ENCODE data around the gene MYO1G.

MYO1G gene

DNA sequence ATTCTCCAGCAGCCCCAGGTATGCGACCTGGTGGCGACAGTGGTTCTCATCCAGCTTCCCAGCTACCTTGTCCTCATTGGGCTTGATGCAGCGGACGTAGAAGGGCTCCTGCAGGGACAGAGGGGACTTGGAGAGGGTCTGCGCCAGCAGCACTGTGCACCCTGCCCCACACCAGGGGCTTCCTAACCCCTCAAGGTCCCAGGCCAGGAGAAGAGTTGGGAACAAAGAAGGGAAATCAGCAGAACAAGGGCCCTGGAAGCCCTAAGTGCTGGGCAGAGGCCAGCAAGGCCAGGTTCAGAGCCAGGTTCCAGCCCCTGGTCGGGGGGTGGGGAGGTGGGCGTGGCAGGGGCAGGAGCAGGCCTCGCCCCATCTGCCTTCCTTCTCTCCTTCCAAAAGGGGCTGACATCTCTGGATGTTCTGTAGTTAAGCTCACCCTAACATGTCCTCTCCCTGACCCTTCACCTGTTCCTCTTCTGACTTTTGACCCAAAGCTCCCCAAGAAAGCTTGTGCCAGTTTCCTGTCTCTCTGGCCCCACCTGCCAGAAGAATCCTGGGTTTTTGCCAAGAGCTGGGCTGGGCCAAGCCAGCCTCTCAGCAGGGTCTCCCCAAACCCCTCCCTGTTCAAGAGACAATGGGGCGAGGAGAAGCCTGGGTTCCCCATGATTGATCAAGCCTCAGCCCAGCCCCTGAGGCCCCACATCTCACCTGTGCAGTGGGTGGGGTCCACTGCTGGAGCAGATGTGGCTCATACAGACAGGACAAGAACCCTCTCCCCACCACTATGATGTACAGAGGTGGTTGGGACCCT lies 11.9 kb downstream of the MYO1G start:
- no peak for DNase-seq (ENCODE audit: low read depth)

DNA sequence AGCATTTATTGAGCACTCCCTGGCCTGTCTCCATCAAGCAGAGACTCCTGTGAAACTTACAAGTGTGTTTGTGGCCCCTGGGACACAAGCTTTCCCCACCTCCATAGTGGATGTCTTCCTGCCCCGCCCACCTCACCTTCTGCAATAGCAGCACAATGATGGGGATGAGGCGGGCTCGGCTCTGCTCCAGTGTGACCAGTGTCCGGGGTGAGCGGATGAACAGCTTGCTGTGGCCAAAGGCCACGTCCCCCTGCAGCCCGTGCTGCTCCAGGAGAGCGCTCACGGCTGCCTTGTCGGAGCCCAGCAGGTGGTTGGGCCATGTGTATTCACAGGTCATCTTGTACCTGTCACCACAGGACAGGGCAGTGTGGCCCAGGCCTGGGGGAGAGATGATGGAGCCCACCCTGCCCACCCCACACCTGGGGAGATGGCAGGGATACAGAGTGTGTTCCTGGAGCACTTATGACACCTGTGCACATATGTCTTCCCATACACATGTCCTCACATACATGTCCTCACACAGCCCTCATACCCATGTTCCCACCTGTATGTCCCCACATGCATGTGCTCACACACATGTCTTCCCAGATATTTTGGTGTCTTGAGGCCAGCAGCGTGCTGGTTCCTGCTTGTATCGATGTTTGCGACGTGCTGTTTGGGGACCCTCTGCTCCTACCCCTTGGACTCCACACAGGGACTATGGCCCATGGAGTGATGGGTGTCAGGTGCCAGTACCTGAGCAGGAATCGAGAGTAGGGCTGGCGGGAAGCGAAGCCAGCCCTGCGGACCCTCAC lies 12.7 kb downstream of the MYO1G start:
- no peak for DNase-seq (ENCODE audit: low read depth)

DNA sequence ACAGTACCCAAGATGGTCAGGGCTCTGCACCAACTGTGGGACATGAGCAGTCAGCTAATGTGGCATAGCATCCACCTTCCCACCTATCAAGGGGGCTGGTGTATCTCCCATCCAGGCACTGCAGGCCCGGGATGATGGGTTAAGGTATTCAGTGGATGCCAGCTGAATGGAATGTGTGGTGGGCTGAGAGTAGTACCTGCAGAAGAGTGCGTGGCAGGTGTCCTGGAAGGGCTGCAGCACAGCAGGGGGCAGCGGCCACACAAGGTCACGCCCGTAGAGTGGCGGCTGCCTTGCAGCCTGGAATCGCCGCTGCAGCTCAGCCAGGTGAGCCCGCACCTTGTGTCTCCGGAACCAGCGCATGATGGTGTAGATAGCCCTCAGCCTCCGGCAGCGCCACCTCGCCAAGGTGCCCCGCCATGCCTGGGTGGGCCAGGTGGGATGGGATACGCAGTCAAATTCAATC lies 13.3 kb downstream of the MYO1G start:
- no peak for DNase-seq (ENCODE audit: low read depth)

DNA sequence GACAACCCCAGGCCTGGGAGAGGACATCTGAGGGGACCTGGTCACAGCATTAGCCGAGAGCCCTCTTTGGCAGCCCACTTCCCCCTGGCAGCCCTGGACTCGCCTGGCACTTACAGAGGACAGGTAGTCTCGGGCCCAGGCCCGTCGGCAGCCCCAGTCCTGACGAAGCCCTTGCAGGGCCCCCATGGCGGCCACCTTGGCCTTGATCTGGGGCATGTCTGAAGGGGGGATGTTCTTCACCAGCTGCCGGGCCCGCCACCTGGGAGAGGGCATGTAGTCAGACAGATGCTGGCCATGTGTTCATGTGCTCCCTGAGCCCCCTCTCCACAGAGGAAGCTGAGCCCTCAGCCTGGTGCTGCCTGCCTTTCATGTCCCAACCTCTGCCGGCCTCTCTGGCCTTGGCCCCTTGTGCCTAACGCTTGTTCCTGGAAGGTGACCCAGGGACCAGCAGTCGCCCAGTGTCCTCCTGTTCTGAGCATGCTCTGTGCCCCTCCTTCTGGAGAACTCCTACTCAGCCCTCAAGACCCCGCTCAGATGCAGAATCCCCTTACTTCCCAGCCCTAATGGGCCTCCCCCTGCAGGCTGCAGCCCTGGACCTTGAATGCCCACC lies 13.9 kb downstream of the MYO1G start:
- no peak for DNase-seq (ENCODE audit: low read depth)

DNA sequence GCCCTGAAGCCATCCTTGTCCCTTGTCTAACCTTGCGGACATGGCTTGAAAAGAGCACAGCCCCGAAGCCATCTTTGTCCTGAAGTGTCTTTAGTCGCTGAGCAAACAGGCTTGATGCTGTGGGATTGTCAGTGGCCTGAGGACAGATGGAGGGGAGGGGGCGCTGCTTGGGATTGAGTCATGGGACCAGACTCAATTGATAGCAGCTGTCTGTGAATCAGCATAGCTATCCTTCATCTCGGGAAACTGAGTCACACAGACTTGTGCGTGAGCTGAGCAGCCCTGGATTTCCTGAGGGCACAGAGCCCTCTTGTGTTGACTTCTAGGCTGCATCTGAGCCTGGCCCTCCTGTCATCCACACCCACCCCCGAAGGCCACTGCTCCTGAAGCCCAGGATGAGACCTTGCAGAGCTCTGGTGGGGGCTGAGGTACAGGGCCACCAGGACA lies 14.4 kb downstream of the MYO1G start:
- DNase-seq (ENCODE audit: low read depth), result no peak

DNA sequence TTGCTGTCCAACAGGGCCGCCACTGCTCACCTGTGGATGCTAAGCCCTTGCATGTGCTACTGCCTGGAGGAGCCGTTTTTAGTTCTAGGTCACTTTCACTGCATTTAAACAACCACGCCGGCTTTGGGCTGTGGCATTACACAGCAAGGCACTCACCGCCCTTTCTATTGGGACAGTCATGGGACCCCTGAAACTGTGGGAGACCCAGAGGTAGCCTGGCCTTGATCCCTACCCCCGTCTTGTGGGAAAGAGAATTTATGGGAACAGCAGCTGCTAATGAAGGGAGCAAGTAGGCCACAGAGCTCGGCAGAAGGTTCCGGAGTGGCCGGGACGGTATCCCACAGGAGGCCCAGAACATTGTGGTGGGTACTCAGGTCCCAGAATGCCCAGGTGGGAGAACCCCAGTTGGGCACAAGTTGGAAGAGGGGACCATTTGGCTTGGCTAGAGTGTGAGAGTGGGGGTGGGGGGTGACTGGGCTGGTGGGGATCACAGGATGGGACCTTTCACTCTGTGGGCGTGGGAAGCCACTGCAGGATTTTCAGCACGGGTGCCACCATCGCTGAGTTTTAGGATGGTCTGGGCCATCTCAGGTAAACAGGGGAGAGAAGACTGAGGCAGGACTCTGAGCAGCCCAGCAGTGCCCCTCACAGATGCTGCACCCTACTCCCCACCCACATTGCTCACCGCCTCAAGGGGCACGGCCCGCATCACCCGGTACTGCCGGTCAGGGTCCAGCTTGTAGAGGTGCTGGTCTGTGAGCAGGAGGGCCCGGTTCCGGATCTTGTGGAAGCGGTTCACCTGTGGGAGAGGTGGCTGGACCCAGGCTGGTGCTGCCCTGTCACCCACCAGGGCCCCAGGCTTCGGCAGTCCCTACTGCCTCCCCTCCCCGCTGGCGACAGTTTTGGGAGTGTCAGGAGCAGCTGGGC lies 15.2 kb downstream of the MYO1G start:
- no peak for DNase-seq (ENCODE audit: low read depth)

DNA sequence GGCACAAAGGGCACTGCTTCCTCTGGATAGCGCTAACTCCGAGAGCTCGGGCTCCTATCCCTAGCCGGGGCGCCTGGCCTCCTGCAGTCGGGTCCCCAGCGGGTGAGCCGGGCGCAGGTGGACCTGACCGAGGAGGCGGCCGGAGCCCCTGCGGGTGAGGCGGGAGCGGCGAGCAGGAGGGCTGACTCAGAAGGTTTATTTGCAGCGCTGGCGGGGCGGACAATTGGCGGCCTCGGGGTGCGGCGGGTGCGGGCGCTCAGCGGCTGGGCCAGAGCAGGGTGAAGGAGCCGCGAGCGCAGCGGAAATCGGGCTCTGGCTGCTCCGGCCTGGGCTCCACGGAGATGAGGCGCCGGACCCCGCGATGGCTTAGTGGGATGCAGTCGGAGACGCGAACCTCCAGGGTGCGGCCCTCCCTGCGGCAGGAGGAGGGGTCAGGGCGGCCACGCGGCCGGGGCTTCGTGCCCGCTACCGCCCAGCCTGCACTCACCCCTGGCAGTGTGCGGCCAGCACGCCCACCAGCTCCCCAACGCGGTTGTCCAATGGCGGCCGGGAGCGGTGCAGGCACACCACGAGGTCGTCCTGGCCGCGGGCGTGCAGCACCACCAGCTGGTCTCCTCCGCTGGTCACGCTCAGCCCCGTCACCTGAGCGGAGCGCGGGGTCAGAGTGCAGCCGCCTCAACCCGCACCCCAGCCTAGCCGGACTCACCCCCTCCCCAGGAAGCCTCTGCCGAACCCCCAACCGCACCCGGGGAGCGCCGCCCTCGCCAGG lies 16.1 kb downstream of the MYO1G start:
- DNase-seq (ENCODE audit: low read depth), result no peak

DNA sequence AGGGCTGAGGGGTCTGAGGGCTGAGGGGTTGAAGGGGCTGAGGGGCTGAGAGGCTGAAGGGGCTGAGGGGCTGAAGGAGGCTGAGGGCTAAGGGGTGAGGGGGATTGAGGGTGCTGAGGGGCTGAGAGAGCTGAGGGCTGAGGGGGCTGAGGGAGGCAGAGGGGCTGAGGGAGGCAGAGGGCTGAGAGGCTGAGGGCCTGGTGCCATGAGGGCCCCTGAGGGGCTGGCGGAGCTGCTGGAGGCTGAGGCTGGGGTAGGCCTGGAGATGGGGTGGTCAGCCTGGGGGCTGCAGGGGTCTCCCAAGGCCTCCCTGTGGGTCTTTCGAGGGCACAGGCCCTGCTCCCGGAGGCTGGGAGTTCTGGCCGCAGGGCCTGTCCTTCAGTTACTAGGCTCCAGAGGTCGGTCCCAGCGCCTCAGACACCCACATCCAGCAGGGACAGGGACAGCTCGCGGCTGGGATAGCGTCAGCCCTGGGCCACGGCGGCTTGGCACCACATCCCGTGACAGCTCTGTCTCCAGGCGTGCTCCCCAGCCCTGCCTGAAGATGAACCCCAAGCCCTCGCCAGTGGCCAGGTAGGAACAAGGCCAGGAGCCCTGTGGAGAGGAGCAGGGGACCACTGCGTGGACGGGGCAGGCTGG lies 16.9 kb downstream of the MYO1G start:
- DNase-seq (ENCODE audit: low read depth), result no peak

DNA sequence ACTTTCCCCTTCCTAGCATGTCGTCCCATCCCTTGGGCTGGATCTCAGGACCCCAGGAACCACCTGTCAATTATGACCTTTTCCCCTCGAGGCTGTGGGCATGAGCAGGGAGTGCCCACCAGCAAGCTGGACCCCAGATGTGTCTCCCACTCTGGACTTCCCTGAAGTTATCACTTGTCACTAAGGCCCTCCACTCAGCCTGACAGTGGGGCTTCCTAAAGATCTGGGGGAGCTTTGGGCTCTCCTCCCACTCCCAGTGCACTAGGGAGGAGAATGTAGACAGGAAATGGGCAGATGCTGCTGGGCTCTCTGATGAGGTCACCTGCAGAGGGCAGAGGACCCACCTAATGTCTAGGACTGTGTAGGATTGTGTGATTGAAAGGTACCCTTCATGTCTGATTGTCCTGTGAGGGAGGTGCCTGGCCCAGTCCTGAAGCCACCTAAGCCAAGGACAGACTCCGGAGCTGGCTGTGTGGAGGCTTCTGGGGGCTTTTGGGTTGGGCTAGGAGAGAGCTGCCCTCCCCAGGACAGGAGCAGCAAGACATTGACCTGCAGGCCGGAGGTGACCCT lies 18.7 kb downstream of the MYO1G start:
- no peak for DNase-seq (ENCODE audit: low read depth)

DNA sequence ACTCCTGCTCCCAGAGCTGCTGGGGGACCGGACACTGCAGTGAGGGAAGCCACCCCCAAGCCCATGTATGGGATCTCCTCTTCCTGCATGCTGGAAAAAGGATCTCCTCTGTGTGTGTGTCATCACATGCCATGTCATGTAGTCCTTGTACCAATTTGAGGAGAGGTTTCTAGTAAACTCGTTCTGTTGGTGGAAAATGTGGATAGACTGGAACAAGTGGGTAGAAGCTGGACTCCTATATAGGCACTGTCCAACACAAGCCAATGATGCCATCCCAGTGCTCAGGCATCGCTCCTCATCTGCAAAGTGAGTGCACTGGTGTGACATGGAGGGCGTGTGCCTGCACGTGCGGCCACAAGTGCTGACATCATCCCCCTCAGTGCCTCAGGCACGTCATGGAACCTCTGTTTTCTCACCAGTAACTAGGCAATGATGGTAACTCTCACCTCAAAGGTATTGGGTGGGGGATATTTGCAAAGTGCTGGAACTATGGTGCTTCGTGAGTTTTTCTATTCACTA lies 19.3 kb downstream of the MYO1G start:
- DNase-seq (ENCODE audit: low read depth), result no peak

DNA sequence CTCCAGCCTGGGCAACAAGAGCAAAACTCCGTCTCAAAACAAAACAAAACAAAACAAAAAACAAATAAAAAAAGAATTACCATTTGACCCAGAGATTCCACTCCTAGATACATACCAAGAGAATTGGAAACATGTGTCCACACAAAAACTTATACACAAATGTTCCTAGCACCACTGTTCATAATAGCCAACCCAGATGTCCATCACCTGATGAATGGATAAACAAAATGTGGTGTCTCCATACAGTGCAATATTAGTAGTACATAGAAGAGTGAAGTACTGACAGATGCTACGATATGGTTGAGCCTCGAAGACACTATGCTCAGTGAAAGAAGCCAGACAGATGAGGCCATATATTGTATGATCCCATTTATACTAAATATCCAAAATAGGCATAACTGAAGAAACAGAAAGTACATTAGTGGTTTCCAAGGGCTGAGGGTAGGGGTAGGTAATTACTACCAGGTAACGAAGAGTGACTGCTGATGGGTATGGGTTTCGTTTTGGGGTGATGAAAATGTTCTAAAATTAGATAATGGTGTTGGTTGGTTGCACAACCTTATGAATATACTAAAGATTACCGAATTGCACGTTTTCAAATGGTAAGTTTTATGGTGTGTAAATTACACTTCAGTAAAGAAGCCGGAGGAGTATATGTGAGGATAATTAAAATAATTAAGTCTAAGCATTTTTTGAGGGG lies 20.0 kb downstream of the MYO1G start:
- no peak for DNase-seq (ENCODE audit: low read depth)

DNA sequence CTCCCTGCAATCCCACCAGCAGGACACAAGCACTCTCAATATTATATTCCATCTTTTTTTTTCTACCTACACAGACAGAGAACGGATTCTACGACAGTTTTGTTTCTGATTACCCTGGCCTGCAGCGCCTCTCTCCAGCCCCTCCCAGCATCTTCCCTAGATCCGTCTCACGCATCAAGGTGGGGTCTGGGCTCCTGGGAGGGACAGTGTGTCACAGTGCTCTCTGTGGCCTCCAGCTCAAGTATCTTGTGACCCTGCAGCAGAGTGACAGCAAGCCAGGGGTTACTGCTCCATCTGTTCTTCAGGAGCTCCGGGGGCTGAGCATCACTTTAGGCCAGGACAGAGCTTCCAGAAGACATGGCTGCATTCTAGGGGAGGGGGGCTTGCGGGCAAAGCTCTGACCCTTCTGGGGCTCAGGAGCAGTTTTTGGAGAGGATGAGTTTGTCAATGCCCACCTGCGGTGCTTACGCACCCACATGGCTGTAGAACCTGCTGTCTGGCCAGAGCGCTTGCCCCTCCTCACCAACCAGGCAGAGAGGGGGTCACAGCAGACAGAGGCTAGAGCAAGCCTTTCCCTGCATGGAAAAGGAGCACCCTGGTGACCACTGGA lies 22.6 kb downstream of the MYO1G start:
- no peak for DNase-seq (ENCODE audit: low read depth)

DNA sequence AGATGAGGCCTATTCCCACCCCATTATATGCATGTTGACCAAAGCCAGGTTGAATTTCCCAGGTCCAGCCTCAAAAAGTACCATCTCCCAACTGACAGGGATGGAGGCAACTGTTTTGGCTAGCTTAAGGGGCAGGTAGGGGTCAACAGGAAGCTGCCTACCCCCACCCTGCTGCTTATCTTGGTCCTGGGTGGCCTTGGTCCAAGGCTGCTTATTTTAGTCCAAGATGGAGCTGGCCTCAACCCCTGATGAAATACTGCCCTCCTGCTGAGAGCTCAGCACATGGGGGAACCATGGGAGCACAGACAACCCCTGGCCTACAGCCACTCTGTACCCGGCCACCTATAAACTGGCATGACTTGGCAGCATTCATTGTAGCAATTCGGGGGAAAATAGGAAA lies 23.1 kb downstream of the MYO1G start:
- no peak for DNase-seq (ENCODE audit: low read depth)

DNA sequence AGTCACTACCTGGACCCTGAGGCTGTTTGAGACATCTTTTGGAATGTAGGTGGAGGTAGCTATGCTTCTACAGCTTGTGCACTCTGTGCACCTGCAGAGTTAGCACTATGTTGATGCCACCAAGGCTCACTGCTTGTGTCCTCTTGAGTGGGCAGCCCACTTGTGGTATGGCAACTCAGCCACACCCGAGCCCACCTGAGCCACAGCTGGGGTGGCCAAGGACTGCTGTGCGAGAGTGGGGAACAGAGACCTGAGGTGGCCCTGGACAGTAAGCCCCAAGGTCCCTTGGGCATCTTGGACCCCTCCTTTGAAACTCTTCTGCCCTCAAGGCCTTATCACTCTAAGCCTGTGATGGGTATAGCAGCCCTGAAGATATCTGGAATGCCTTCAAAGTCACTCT lies 25.7 kb downstream of the MYO1G start:
- DNase-seq (ENCODE audit: low read depth), result no peak

DNA sequence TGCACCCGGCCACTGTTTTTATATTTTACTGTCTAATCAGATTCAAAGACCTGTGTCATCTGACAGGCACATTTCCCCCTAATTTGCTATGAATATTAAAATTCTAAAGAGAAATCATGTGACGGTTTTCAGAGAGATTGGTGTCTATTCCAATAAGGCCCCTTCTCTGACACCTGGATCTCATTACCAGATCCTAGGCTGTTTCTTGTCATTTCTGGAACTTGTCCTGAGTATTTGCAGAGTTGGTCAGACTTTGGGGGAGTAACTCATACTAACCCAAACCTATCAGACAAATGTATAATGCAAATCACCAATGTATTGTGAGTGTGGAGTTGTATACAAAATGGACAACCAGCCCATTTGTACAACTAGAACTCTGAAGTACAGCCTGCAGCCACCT lies 29.5 kb downstream of the MYO1G start:
- DNase-seq (ENCODE audit: low read depth), result no peak

DNA sequence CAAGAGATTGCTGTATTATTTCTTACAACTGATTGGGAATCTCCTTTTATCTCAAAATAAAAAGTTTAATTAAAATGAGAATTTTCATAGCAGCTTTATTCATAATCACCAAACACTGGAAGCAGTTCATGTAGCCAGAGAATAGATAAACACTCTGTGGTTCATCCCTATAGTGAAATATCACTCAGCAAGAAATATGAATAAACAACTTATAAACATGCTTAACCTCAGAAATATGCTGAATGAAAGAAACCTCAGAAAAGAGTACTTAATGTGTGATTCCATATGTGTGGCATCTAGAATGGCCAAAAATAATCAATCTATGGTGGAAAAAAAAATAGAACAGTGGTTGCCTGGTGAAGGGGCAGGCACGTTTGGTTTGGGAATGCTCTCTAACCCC lies 33.3 kb downstream of the MYO1G start:
- DNase-seq (ENCODE audit: low read depth), result no peak

DNA sequence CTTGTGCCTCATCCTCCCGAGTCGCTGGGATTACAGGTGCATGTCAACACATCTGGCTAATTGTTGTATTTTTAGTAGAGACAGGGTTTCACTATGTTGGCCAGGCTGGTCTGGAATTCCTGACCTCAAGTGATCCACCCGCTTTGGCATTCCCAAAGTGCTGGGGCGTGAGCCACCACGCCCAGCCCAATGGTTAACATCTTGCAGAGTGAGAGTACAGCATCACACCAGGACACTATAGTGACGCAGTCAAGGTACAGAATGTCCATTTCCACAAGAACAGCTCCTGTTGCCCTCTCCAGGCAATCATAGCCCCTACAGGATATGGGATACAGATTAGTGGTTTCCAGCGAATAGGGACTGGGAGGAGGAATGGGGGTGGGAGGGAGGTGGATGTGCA lies 34.0 kb downstream of the MYO1G start:
- DNase-seq (ENCODE audit: low read depth), result no peak

DNA sequence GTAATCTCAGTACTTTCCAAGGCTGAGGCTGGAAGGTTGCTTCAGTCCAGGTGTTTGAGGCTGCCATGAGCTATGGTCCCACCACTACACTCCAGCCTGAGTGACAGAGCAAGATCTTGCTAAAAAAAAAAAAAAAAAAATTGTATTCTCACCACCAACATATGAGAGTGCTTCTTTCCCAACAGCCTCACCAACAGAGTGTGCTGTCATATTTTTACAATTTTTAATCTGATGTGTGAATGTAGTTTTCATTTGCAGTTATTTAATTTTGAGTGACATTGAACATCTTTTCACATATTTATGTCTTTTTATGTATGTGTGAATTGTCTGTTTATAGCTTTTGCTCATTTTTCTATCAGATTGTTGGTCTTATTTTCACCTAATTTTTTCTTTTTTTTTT lies 35.2 kb downstream of the MYO1G start:
- no peak for DNase-seq (ENCODE audit: low read depth)

DNA sequence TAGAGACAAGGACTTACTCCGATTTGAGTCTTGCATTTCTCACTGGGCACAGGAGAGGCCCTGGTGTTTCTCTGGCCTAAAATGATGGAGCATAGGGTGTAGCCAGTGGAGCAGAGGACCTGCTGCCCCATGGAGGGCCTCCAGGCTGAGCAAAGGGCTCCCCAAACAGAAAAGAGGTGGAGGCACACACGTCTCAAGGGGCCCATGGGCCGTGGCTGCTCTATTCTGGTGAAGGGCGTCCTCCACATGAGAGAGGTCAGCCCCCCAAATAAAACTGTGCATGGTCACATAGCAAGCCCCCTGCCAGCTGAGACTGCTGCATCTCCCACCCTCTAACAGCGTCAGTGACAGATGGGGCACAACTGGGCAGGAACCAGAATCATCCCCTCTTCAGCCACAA lies 41.4 kb downstream of the MYO1G start:
- no peak for DNase-seq (ENCODE audit: low read depth)

All from stimulated activated CD8-positive, alpha-beta memory T cell treated with anti-CD3 and anti-CD28 coated beads, Interleukin-7, amount 100 ng/mL, for 24 hours (primary cell).